ENCODE results near the gene CDC14B.

Gene CDC14B

DNA sequence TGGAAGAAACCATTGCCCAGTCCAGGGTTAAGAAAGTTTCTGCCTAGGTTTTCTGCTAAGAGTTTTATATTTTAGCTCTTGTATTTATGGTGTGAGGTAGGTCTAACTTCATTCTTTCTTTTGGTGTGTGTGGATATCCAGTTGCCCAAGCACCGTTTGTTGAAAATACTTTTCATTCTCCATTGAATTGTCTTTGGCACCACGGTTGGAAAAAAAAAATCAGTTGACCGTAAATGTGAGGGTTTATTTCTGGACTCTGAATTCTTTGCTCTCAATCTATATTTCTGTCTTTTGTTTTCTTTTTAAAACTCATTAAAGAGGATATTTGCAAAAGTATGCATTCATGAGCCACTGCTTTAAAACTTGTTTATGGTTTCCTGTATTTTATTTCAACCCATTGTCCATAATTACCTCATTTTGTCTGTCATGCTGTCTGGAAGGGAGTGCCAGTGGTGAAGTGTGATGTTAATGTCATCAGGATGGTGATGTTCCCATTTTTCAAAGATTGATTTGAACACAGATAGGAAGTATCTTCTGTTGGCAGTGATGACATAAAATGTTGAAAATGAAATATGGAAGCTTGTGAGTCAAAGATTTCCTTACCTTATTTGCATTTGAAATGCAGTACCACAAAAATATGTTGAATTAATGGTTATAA, 135.8 kb downstream of the CDC14B start:
- DNase-seq (ENCODE audit: low read depth): no peak

DNA sequence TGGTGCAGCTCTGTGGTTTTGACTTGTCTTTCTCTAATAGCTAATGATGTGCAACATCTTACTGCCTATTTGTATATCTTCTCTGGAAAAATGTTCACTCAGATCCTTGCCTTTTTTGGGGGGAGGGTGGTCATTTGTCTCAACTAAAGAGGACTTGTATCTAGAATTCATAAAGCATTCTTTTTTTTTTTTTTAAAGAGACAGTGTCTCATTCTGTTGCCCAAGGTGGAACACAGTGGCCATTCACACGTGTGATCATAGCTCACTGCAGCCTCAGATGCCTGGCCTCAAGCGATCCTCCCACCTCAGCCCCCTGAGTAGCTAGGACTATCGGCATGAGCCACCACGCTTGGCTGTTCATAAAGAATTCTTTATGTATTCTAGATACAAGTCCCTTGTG, 136.4 kb downstream of the CDC14B start:
- DNase-seq (ENCODE audit: low read depth): no peak

DNA sequence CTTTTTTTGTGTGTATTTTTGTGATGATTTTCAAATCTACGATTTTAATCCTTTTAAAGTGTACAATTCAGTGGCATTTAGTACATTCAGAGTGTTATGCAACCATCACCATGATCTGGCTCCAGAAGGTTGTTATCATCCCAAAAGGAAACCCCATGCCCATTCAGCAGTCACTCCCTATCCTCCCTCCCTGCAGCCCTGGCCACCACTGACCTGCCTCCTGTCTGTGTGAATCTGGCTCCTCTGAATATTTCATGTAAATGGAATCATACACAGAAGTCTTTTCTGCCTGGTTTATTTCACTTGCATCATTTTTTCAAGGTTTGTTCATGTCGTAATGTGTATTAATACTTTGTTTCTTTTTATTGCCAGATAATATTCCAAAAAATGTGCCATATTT, 137.2 kb downstream of the CDC14B start:
- DNase-seq (ENCODE audit: low read depth): no peak

DNA sequence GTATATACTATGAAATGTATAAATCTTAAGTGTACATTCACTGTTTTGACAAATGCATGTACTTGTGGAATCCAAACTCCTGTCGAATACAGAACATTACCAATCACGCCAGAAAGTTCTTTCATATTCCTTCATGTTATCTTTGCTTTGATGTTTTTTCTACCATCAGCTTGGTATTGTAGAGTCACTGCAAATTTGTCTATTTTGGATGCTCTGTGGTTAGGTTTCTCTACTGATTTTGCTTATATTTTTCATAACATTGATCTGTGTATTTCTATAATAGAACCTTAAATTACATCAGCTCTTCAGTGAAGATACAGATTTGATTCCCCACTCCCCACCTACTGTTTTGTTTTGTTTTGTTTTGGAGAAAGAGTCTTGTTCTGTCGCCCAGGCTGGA, 138.9 kb downstream of the CDC14B start:
- DNase-seq (ENCODE audit: low read depth): no peak

DNA sequence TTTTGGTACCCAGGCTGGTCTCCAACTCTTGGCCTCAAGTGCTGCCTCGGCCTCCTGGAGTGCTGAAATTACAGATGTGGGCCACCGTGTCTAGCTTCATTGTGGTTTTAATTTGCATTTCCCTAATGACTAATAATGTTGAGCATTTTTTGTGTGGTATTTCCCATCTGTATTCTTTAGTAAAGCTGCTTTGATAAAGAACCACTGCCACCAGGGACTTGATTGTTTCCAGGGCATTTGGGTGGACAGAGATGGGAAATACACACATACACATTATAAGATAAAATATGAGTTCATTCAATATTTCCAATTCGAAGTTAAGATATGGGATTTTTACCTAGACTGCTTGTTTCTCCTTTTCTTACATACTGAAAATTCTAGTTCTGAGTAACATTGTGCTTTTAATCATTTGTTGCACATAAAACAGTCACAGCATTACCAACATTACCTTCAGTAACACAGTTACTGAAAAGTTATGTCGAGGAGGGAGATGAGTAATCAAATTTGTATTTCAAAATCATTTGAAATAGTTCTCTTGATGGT, 140.7 kb downstream of the CDC14B start:
- DNase-seq (ENCODE audit: low read depth): no peak

DNA sequence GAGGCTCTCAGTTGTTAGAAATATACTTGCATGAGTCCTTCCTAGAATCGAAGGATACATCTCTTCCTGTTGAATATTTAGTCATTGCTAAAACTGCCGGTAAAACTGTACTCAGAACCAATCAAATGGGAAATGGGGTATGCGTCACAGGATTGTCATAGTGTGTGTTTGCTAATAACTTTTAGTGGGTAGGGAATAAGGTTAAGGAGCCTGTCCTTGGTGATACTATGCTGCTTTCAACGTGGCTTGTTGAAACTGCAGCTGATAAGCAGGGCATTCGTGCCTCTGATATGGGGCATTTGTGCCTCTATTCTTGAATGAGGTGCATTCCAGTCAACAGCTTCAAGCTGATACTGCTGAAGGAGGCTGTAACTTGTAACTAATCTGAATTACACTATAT, 143.1 kb downstream of the CDC14B start:
- no peak for DNase-seq (ENCODE audit: low read depth)

DNA sequence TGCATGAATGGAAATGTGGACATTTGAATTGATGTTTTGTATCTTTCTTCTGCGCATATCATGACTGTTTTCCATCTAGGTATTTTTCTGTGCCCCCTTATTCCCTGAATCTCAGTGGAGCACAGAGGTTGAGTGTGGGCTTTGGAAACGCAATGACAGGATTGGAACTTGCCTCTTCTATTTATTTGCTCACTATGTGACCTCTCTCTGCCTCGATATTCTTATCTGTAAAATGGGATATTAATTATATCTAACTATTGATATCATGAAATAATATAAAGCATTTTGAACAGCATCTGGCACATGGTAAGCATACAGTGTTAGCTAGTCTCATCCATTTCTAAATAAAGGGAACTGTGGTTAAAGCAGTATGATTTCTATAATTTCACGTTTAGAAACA, 143.6 kb downstream of the CDC14B start:
- no peak for DNase-seq (ENCODE audit: low read depth)

DNA sequence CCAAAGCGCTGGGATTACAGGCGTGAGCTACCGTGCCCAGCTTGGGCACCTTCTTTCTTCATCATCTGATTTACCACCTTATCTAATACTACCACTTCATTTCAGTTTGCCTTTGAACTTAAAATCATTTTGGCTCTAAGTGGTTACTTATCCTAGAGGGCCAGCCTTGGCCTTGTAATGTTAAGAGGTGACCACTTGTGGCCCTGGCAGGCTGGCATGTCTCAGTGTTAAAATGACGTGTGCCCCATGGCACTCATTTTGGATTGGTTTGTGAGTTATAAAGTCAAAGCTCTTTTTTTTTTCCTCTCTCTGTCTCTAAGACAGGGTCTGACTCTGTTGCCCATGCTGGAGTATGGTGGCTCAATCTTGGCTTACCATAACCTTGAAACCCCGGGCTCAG, 151.9 kb downstream of the CDC14B start:
- DNase-seq (ENCODE audit: low read depth): no peak

DNA sequence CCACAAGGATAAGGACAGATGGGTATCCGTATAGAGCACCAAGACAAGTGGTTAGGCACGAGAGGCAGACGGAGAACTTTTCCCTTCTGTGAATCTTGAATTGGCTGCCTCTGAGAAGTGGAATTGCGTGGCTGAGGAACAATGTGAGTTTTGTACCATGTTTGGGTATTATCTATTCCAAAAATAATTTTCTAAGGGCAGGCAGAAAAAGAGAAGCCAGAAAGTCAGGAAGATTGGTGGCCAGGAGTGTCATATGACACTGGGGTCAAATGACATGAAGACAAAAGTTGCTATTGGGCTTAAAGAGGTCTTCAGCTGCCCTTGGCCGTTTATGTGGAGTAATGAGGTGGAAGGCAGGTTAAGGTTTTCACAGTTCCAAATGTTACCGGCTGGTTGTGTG, 155.2 kb downstream of the CDC14B start:
- DNase-seq (ENCODE audit: low read depth): no peak

DNA sequence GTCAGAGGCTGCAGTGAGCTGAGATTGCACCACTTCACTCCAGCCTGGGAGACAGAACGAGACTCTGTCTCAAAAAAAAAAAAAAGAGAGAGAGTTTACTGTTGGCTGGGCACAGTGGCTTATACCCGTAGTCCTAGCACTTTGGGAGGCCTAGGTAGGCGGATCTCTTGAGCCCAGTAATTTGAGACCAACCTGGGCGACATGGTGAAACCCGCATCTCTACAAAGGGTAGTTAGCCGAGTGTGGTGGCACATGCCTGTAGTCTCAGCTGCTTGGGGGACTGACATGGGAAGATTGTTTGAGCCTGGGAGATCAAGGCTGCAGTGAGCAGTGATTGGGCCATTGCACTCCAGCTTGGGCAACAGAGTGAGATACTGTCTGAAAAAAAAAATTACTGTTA, 157.1 kb downstream of the CDC14B start:
- no peak for DNase-seq (ENCODE audit: low read depth)

DNA sequence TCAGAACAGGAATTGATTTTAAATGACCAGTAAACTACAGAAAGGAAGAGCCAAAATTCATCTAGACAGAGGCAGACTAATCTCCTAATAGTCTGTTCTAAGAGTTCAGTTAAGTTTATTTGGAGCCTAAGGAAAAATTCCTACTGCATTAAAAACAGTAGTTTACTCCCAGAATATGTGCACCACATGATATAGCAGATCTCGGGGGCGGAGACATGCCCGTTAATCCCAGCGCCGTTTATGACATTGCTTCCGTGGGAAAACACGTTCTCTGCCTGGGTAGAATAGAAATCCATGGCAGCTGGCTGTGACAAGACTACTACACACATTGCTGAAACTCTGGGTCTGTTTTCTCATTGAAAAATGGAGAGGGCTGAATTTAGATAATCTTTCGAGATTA, 158.3 kb downstream of the CDC14B start:
- DNase-seq (ENCODE audit: low read depth): no peak

DNA sequence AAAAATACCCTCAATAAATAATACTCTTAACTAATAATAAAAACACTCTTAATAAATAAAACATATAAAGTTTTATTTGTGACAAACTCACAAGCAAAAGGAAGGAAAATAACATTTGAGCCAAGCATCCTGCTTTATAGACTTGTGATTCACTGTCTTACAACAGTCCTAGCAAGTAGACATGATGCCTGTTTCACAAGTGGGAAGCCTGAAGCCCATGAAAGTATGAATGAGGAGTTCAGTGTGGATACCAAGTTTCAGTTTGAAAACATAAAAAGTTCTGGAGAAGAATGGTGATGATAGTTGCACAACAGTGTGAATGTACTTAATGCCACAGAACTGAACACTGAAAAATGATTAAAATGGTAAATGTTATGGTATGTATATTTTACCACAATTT, 158.8 kb downstream of the CDC14B start:
- DNase-seq (ENCODE audit: low read depth): no peak

DNA sequence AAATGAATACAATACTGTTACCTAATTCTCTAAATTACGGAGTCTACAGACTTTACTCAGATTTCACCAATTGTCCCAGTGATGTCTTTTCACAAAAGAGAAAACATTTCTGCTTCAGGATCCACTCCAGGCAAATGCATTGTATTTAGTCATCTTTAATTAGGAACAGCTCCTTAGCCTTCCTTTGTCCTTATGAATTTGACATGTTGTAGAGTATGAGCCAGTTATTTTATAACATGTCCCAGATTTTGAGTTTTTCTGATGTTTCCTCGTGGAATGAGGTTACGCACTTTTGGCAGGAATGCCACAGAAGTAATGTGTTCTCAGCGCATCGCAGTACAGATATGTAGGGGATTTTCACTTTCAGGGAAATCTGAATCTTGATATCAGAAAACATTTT, 159.2 kb downstream of the CDC14B start:
- DNase-seq (ENCODE audit: low read depth): no peak

DNA sequence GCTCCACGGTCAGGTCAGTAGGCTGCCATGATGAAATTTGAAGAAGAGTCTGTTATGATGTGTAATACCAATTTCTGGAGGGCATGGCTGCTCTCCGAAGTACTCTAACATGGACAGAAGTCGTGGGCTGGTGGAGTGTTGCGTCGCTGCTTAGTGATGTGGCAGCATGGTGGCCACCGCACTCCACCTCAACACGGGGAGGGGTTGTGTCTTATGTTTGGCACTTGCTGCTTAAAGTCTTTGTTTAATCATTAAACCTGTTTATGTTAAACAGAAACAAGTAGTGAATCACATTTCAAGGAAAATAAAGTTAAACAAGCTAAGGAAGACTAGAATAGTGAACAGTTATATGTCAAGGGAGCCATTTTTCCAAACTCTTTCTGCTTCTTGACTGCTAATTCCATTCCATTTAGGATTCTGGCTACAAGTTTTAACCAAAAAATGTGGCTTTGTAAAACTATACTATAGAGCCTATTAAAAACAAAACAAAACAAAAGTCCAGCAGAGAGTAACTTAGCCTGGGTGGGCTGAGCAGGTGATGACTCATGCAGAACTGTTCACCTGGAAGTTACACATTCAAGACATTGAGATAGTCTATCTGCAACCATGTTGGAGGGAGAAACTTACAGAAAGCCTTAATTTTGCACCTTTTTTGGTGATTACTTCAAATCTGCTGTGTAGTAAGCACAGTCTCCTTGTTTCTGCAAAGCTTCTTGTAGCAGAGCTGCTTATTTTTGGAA, 160.2 kb downstream of the CDC14B start:
- DNase-seq (ENCODE audit: low read depth): no peak

DNA sequence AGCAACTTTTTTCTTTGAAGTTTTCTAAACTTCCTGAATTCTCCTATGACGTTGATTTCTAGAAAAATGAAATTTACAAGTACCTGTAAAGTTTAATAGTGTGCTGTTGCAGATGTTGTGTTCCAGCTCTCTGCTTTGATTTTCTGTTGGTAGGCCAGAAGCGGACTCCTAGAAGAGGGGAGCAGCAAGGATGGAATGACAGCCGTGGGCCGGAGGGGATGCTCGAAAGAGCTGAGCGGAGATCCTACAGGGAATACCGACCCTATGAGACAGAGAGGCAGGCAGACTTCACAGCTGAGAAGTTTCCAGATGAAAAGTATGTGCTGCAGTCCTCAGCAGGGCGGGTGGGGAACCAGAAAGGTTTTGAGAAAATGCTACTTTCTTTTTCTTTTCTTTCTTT, 161.4 kb downstream of the CDC14B start:
- no peak for DNase-seq (ENCODE audit: low read depth)

DNA sequence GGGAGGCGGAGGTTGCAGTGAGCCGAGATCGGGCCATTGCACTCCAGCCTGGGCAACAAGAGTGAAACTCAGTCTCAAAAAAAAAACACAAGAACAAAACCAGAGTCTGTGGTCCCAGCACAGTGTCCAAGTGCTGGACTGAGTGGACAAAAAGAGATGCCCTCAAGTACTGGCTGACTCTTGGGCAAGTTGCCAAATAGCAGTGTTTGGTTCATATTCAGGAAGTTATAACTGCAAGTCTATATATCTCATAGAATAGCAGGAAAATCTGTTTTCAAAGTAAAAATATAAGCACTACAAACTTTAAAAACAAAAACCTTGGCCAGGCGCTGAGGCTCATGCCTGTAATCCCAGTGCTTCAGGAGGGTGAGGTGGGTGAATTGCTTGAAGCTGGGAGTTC, 162.4 kb downstream of the CDC14B start:
- no peak for DNase-seq (ENCODE audit: low read depth)

DNA sequence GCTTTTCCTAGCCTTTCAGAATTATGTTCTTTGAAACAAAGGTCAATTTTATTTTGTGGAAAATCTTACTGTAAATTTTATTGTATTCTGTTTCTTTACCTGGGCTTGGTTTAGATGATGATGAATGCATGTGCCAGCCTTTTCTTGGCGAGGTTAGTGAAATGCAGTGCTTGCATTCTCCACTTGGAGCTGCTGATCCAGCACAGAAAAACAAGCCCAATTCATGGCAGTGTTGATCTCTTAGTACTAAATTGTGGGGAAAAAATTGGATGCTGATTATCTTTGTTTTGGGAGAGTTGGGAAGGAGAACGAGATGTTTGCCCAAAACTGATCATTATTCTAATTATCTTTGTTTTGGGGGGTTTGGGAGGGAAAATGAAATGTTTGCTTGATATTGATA, 166.0 kb downstream of the CDC14B start:
- DNase-seq (ENCODE audit: low read depth): no peak

DNA sequence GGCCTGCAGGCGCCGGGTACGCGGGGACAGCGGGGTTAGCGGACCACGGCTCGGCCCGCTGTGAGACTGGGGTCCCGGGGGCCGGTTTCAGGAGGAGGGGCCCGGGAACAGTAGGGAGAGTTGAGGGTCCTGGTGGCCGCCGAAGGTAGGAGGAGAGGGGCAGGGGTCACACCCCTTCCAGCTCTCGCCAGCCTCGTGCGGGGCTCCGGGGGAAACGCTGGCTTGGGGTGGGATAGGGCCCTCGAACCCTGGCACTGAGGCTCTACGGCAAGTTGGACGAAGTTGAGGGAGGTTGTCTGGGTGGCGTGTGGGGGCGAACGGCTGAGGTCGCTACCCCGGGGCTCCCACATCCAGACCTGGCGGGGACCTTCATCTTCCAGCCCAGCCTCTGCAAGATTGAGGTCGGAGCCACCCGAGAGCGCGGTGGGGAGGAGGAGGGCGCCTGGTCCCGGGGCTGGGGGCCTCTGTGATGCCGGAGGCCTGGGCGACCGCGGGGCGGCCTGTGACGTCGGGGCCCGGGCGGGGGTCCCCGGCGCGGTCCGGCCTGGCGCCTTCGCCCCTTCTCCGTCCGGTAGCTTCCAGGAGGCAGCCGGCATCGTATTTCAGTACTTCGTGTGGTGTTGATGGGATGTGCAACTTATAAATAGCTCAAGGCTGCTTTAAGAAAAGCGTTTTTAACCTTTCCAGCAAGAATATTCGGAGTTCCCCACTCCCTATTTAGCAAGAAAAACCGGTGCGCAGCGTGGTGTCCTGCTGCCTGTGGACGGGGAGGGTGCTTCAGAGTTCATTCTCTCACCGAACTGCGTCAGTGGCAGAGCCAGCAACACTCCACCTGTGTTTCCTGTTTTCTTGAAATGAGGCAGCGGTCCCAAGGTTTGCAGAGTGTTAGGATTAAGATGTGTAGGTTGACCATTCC, 168.8 kb downstream of the CDC14B start:
- peak; percentile 9 for DNase-seq (ENCODE audit: low read depth)

Data from stimulated activated CD8-positive, alpha-beta memory T cell treated with anti-CD3 and anti-CD28 coated beads, Interleukin-12 subunit alpha, Interleukin-12 subunit beta, amount 100 ng/mL, for 4 hours (primary cell).